ENCODE results near the gene F11.
"Not testable (repeated sequence)": the region's sequence is repeated elsewhere in the genome, so short reads cannot be mapped to it uniquely, and the experiment has no call there.

F11 gene

DNA sequence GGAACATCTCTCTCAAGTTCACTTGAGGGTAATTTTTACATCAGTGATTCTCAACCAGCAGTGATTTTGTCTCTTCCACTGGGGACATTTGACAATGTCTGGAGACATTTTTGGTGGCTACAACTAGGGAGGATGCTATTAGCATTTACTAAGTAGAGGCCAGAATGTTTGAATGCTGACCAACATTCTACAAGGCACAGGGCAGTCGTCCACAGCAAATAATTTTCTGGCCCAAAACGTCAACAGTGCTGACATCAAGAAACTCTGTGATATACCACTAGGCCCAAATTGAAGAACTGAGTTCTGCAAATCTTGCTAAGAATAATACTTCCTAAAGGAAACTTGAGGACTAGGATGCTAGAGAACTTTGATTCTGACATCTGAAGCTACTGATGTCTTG is 31.6 kb upstream of the F11 start:
- no peak for TF ChIP-seq SPI1 (IDR thresholded peaks at IDR 0.05; ENCODE audit: low read depth, low read length)
- no peak for TF ChIP-seq POLR2A (IDR thresholded peaks at IDR 0.05; ENCODE audit: low read depth, low read length)
- TF ChIP-seq POU2F2 (IDR thresholded peaks at IDR 0.05; ENCODE audit: low read depth, low read length) = no peak
- TF ChIP-seq PAX5 (IDR thresholded peaks at IDR 0.05; ENCODE audit: insufficient read depth, low read length, severe bottlenecking) = no peak
- no peak for TF ChIP-seq TAF1 (IDR thresholded peaks at IDR 0.05; ENCODE audit: low read depth, low read length)
- TF ChIP-seq POLR2AphosphoS5 (IDR thresholded peaks at IDR 0.05; ENCODE audit: low read depth, low read length) = no peak
- DNase-seq (ENCODE audit: insufficient read length, low spot score) (no peak), FAIRE-seq (no peak)

GRCh38 chr4:186236126-186236525 is 29.9 kb upstream of the F11 start:
- FAIRE-seq (no peak), DNase-seq (ENCODE audit: insufficient read length, low spot score) (no peak)
- no peak for TF ChIP-seq SPI1 (IDR thresholded peaks at IDR 0.05; ENCODE audit: low read depth, low read length)
- TF ChIP-seq PAX5 (IDR thresholded peaks at IDR 0.05; ENCODE audit: insufficient read depth, low read length, severe bottlenecking) = no peak
- no peak for TF ChIP-seq TAF1 (IDR thresholded peaks at IDR 0.05; ENCODE audit: low read depth, low read length)
- no peak for TF ChIP-seq POLR2A (IDR thresholded peaks at IDR 0.05; ENCODE audit: low read depth, low read length)
- TF ChIP-seq POLR2AphosphoS5 (IDR thresholded peaks at IDR 0.05; ENCODE audit: low read depth, low read length) = no peak
- no peak for TF ChIP-seq POU2F2 (IDR thresholded peaks at IDR 0.05; ENCODE audit: low read depth, low read length)

DNA sequence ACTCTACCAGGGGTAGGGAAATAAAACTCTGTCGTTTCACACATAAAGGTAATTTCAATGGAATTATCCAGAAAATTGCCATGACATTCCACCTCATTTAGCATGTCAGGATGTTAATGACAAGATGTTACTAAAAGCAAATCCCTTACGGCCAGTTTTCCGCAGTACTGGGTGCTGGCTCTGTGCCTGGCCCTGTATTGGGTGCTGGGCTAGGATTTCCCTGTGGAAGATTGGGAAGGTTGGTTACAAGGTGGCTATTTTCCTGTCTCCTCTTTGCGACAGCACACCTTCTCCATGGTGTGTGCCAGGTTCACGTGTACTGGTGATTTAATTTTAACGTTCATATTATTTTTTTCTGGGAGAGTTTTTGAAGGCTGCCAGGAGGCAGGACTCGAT is 25.5 kb upstream of the F11 start:
- no peak for FAIRE-seq
- no peak for DNase-seq (ENCODE audit: insufficient read length, low spot score)
- no peak for TF ChIP-seq SPI1 (IDR thresholded peaks at IDR 0.05; ENCODE audit: low read depth, low read length)
- TF ChIP-seq POLR2A (IDR thresholded peaks at IDR 0.05; ENCODE audit: low read depth, low read length) = no peak
- no peak for TF ChIP-seq POU2F2 (IDR thresholded peaks at IDR 0.05; ENCODE audit: low read depth, low read length)
- TF ChIP-seq TAF1 (IDR thresholded peaks at IDR 0.05; ENCODE audit: low read depth, low read length) = no peak
- no peak for TF ChIP-seq PAX5 (IDR thresholded peaks at IDR 0.05; ENCODE audit: insufficient read depth, low read length, severe bottlenecking)
- TF ChIP-seq POLR2AphosphoS5 (IDR thresholded peaks at IDR 0.05; ENCODE audit: low read depth, low read length) = no peak

DNA sequence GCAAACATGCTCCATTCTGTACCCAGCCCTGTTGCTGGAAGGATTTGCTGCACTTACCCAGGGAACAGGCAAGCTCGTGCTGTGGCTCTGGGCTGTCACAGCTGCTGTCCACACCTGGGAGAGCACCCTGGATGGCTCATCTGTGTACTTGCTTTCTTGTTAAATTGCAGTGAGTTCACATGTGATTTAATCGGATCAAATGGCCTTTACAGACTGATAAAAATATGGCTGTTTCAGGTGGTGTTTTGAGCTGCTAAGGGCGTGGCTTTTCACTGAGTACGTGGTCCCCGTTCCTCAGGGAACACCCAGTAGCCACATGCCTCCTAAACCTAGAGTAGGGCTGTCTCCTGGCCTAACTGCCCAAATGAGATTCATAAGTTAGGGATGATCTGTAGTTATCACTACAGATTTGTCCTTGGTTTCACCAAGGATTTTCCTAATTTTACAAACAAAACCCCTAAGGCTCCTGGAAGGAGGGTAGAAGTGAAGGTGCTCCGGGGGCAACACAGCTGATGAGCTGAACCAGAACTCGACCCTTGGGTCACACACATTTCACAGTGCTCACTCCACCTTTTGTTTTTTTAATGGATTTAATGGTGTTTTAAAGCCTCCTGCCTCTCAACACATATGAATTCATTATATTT is 25.0 kb upstream of the F11 start:
- DNase-seq (ENCODE audit: insufficient read length, low spot score) = no peak
- no peak for FAIRE-seq
- TF ChIP-seq POU2F2 (IDR thresholded peaks at IDR 0.05; ENCODE audit: low read depth, low read length) = no peak
- TF ChIP-seq PAX5 (IDR thresholded peaks at IDR 0.05; ENCODE audit: insufficient read depth, low read length, severe bottlenecking) = no peak
- TF ChIP-seq TAF1 (IDR thresholded peaks at IDR 0.05; ENCODE audit: low read depth, low read length) = no peak
- TF ChIP-seq SPI1 (IDR thresholded peaks at IDR 0.05; ENCODE audit: low read depth, low read length) = no peak
- no peak for TF ChIP-seq POLR2AphosphoS5 (IDR thresholded peaks at IDR 0.05; ENCODE audit: low read depth, low read length)
- TF ChIP-seq POLR2A (IDR thresholded peaks at IDR 0.05; ENCODE audit: low read depth, low read length) = no peak

DNA sequence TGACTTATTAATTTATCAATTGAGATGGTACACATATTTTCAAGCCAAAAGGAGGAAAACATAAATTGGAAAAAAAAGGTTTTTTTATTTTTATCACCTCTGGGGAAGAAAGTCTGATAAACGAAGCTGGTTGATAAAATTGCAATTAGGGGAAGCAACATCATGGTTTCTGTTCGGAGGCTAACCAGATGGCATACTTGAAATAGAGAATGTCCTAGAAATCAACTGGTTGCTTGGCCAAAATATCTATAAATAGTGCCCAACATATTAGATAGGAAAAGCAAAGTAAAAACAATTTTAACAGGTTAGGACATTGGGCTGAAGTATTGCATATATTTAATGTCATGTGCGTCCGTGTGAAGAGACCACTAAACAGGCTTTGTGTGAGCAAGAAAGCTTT is 24.4 kb upstream of the F11 start:
- DNase-seq (ENCODE audit: insufficient read length, low spot score) (no peak), FAIRE-seq (no peak)
- TF ChIP-seq POLR2A (IDR thresholded peaks at IDR 0.05; ENCODE audit: low read depth, low read length) (no peak), TAF1 (IDR thresholded peaks at IDR 0.05; ENCODE audit: low read depth, low read length) (no peak), POU2F2 (IDR thresholded peaks at IDR 0.05; ENCODE audit: low read depth, low read length) (no peak), PAX5 (IDR thresholded peaks at IDR 0.05; ENCODE audit: insufficient read depth, low read length, severe bottlenecking) (no peak), POLR2AphosphoS5 (IDR thresholded peaks at IDR 0.05; ENCODE audit: low read depth, low read length) (no peak), SPI1 (IDR thresholded peaks at IDR 0.05; ENCODE audit: low read depth, low read length) (no peak)

GRCh38 chr4:186242031-186242430 is 24.0 kb upstream of the F11 start:
- DNase-seq (ENCODE audit: insufficient read length, low spot score); FAIRE-seq: not testable (repeated sequence)

- DNase-seq (ENCODE audit: insufficient read length, low spot score) (no peak), FAIRE-seq (no peak)
- TF ChIP-seq PAX5 (IDR thresholded peaks at IDR 0.05; ENCODE audit: insufficient read depth, low read length, severe bottlenecking) = no peak
- TF ChIP-seq POU2F2 (IDR thresholded peaks at IDR 0.05; ENCODE audit: low read depth, low read length) = no peak
- TF ChIP-seq POLR2A (IDR thresholded peaks at IDR 0.05; ENCODE audit: low read depth, low read length) = no peak
- TF ChIP-seq POLR2AphosphoS5 (IDR thresholded peaks at IDR 0.05; ENCODE audit: low read depth, low read length) = no peak
- TF ChIP-seq SPI1 (IDR thresholded peaks at IDR 0.05; ENCODE audit: low read depth, low read length) = no peak
- no peak for TF ChIP-seq TAF1 (IDR thresholded peaks at IDR 0.05; ENCODE audit: low read depth, low read length)
These were observed 22.7 kb upstream of the F11 start for GRCh38 chr4:186243331-186243730.

GRCh38 chr4:186244835-186245234 is 21.2 kb upstream of the F11 start:
- FAIRE-seq = no peak
- TF ChIP-seq POLR2A (IDR thresholded peaks at IDR 0.05; ENCODE audit: low read depth, low read length) (no peak), PAX5 (IDR thresholded peaks at IDR 0.05; ENCODE audit: insufficient read depth, low read length, severe bottlenecking) (no peak), SPI1 (IDR thresholded peaks at IDR 0.05; ENCODE audit: low read depth, low read length) (no peak), POU2F2 (IDR thresholded peaks at IDR 0.05; ENCODE audit: low read depth, low read length) (no peak), TAF1 (IDR thresholded peaks at IDR 0.05; ENCODE audit: low read depth, low read length) (no peak), POLR2AphosphoS5 (IDR thresholded peaks at IDR 0.05; ENCODE audit: low read depth, low read length) (no peak)
- no peak for DNase-seq (ENCODE audit: insufficient read length, low spot score)

DNA sequence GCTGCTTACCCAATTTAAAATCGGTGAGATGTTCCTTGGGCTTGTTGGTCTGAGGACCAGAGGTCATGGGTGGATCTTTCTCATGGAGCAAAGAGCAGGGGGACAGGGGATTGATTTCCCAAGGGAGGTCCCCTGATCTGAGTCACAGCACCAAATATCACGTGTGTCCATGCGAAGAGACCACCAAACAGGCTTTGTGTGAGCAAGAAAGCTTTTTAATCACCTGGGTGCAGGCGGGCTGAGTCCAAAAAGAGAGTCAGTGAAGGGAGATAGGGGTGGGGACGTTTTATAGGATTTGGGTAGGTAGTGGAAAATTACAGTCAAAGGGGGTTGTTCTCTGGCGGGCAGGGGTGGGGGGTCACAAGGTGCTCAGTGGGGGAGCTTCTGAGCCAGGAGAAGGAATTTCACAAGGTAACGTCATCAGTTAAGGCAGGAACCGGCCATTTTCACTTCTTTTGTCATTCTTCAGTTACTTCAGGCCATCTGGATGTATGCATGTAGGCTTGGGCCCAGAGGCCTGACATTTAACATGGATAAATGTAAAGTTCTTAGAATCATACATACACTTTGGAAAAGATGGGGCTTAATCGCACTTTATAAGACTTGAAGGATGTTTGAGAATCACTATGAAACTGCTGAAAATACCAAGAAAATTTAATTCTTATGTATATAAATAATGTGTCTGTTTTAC is 18.8 kb upstream of the F11 start:
- FAIRE-seq; DNase-seq (ENCODE audit: insufficient read length, low spot score): not testable (repeated sequence)

DNA sequence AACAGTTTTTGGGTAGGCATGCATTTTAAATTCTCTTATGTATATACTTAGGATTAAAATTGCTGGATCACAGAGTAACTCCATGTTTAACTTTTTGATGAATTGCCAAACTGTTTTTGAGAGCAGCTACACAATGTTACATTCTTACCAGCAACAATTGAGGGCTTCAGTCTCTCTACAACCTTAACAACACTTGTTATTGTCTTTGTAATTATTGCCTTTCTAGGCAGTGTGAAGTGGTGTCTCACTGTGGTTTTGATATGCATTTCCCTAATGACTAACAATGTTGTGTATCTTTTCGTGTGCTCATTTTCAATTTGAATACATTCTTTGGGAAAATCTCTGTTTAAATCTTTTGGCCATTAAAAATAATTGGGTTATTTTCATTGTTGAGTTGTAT is 17.3 kb upstream of the F11 start:
- FAIRE-seq (no peak), DNase-seq (ENCODE audit: insufficient read length, low spot score) (no peak)
- TF ChIP-seq POU2F2 (IDR thresholded peaks at IDR 0.05; ENCODE audit: low read depth, low read length) (no peak), POLR2AphosphoS5 (IDR thresholded peaks at IDR 0.05; ENCODE audit: low read depth, low read length) (no peak), SPI1 (IDR thresholded peaks at IDR 0.05; ENCODE audit: low read depth, low read length) (no peak), POLR2A (IDR thresholded peaks at IDR 0.05; ENCODE audit: low read depth, low read length) (no peak), TAF1 (IDR thresholded peaks at IDR 0.05; ENCODE audit: low read depth, low read length) (no peak), PAX5 (IDR thresholded peaks at IDR 0.05; ENCODE audit: insufficient read depth, low read length, severe bottlenecking) (no peak)

Data from GM12891 (cell line).